GM12878 (cell line): ENCODE measurements around the gene CNTD1. TPM values are rescaled to one million over a fixed set of nuclear protein-coding genes. Genes with fewer than 3 reads are reported as not detected.

Experiments
- BCL11A ChIP-seq: IDR thresholded peaks from 2 replicates; pipeline ENCODE4 v1.6.1; 2011; ENCODE audit warnings: low read depth, low read length
- BRCA1 ChIP-seq: IDR thresholded peaks from 2 replicates; pipeline ENCODE4 v1.6.1; 2011; ENCODE audit warnings: low read depth, low read length, improper control_type of control experiment
- CUX1 ChIP-seq: IDR thresholded peaks from 2 replicates; pipeline ENCODE4 v1.6.1; 2012; ENCODE audit warnings: improper control_type of control experiment, low read depth, low read length; ENCODE audit not compliant: insufficient replicate concordance
- MAX ChIP-seq: IDR thresholded peaks from 2 replicates; pipeline ENCODE4 v1.6.1; 2012; ENCODE audit warnings: low read depth, low read length, improper control_type of control experiment
- MEF2B ChIP-seq: fragments of 450-650 bp; IDR thresholded peaks from 2 replicates; pipeline ENCODE4 v1.6.1; 2018; ENCODE audit warnings: mild to moderate bottlenecking, moderate library complexity; ENCODE audit not compliant: partially characterized antibody, poor library complexity, severe bottlenecking
- TAF1 ChIP-seq: IDR thresholded peaks from 2 replicates; pipeline ENCODE4 v1.6.1; 2011; ENCODE audit warnings: mild to moderate bottlenecking, low read depth, low read length, borderline replicate concordance
- TBL1XR1 ChIP-seq: IDR thresholded peaks from 2 replicates; pipeline ENCODE4 v1.6.1; 2012; ENCODE audit warnings: low read depth, low read length, improper control_type of control experiment
- polyA plus RNA-seq, 11 experiments: library from polyadenylated mRNA; depleted of rRNA in 4 of 11; unstranded in 6 of 11; stranded (reverse) in 5 of 11; fragments of >200 nt; fragmentation: Nextera tagmentation in 4 of 11; fragmentation: Illumina TruSeq in 1 of 11; extraction: Ambion mirVana in 4 of 11; extraction: Trizol in 1 of 11; gene quantifications; 1 replicate in 1 of 11; 2 replicates in 10 of 11; pipeline versions ENCODE4 v1.2.1 to v1.2.3, GENCODE V29; 2011 to 2016; ENCODE audit warnings: inconsistent platforms in 2 of 11, missing spikeins in 2 of 11, low read depth in 1 of 11
- total RNA-seq, 4 experiments: library from RNA; depleted of rRNA in 3 of 4; stranded (reverse); fragments of >200 nt in 3 of 4; fragmentation: Illumina TruSeq in 1 of 4; extraction: Trizol in 1 of 4; gene quantifications; 2 replicates each; pipeline versions ENCODE4 v1.2.1 to v1.2.3, GENCODE V29; 2013 to 2021

The CNTD1 gene
- total and polyA plus RNA-seq, 10 of the 15 experiments (the other 5 are each of a cell fraction or from before 2014, with no cell fraction given), result 0.06 to 1.5 (median 1.1) TPM; not detected in 4

DNA sequence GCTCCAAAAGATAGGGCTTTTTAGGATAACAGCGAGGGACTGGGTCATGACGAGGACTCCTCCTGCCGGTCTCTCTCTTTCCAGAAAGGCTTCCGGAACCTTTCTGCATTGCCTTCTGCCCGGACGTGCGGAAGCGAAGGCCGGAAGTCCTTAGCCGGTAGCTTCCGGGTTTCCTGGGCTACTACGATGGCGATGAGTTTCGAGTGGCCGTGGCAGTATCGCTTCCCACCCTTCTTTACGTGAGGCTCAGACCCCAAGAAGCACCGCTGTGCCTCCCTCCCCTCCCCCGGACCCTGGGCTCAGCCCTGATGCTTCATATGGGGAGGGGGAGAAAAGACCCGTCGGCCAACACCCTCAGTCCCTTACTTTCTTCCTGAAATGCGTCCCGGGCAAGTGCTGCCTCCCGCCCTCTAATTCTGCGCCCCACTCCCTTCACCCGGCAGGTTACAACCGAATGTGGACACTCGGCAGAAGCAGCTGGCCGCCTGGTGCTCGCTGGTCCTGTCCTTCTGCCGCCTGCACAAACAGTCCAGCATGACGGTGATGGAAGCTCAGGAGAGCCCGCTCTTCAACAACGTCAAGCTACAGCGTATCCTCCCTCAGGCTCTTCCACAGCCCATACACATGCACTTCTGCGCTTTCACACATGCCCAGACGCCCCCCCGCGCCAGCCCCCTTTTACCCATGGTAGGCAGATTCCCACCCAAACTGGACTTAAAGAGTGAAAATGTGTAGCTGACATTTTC is 25.2 kb upstream of the CNTD1 start, which contains the start of gene VPS25 (continued):
- TF ChIP-seq CUX1 (no peak), MAX (no peak), TBL1XR1 (no peak; the same call in 1 of the 2 replicates), MEF2B (no peak), BRCA1 (no peak), BCL11A (peak; percentile 25; the same call in 1 of the 2 replicates), TAF1 (peak; percentile 99)
- TF ChIP-seq, all 136 proteins: peak for 65
